Measurements from ENCODE around the gene MLLT3.

MLLT3 gene

DNA sequence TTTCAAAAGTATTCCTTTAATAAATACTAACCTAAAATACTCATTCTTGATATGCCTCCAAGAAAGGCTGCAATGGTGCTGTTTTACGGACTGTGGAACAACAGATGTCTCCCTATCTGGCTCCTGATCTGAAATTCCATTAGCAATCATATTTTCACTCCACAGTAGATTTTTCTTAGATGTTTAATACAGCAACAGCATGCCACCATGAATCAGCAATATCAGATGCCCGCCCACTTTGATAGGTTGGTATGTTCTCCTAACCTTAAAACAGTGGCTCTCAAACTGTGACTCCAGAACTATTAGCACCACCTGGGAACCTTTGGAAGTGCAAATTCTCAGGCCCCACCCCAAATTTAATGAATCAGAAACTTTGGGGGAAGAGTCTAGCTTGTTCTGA is 110.2 kb downstream of the MLLT3 start:
- Histone ChIP-seq H3K14ac (ENCODE audit: low read length) (no peak overlapping the region), H3K9me3 (ENCODE audit: insufficient read depth, low read depth, low read length) (no peaks in the 10 kb centered on the region), H3K4me3 (ENCODE audit: low read depth, low read length) (no peak overlapping the region), H3K4me1 (ENCODE audit: control insufficient read depth in 1 of 2, insufficient read depth in 2 of 2, low read length in 2 of 2) (peaks cover 0 to 5% of the 10 kb centered on the region in 2 experiments), H3K4me2 (ENCODE audit: low read length) (no peak overlapping the region), H3K79me2 (ENCODE audit: control insufficient read depth, insufficient read depth, low read length, poor library complexity) (no peaks in the 10 kb centered on the region), H2AK5ac (ENCODE audit: low read length) (no peak overlapping the region), H2BK120ac (ENCODE audit: insufficient read depth, low read length, poor library complexity) (no peak overlapping the region), H3K23ac (ENCODE audit: low read length) (no peak overlapping the region), H3K9ac (ENCODE audit: low read length) (no peak overlapping the region), H4K8ac (ENCODE audit: low read depth, low read length) (no peak overlapping the region), H2BK12ac (ENCODE audit: low read length) (no peak overlapping the region), H3K4ac (ENCODE audit: low read depth, low read length) (no peak overlapping the region), H3K79me1 (ENCODE audit: low read length) (no peaks in the 10 kb centered on the region), H3K27me3 (ENCODE audit: insufficient read depth, low read length) (no peaks in the 10 kb centered on the region), H4K91ac (ENCODE audit: low read depth, low read length) (no peak overlapping the region), H3K18ac (ENCODE audit: low read length) (no peak overlapping the region), H3K27ac (ENCODE audit: low read depth, low read length) (no peak overlapping the region), H2AFZ (ENCODE audit: insufficient read depth, low read length, poor library complexity) (no peak overlapping the region), H4K12ac (ENCODE audit: low read depth, low read length) (no peak overlapping the region), H2BK5ac (ENCODE audit: low read depth, low read length, poor library complexity) (no peak overlapping the region), H3K36me3 (ENCODE audit: control insufficient read depth in 1 of 2, insufficient read depth in 2 of 2, low read length in 2 of 2) (no peaks in the 10 kb centered on the region)
- DNase-seq, result peak; percentile 11 to 72
- WGBS (ENCODE audit: extremely low coverage, insufficient coverage, insufficient read length), result no CpG with 5 or more reads among the region's 2 CpGs

DNA sequence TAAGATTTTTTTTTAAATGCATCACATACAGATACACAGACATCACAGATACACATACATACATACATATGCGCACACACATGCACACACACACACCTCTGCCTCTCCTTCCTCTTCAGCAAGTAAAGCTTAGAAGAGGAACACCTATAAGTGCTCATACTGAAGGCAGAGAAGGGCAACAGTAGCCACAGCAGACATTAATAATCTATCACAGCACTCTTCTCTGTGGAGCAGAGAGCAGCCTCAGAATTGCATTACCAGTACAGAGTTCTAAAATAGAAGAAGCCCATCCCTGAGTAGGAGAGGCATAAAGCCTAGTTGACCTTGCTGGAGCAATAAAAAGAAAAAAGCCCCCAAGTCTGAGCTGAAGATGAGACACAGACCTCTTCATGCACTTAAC is 110.6 kb downstream of the MLLT3 start:
- Histone ChIP-seq H4K8ac (ENCODE audit: low read depth, low read length) (no peak overlapping the region), H3K14ac (ENCODE audit: low read length) (no peak overlapping the region), H3K23ac (ENCODE audit: low read length) (no peak overlapping the region), H3K18ac (ENCODE audit: low read length) (no peak overlapping the region), H2AFZ (ENCODE audit: insufficient read depth, low read length, poor library complexity) (no peak overlapping the region), H2BK120ac (ENCODE audit: insufficient read depth, low read length, poor library complexity) (no peak overlapping the region), H3K79me1 (ENCODE audit: low read length) (no peaks in the 10 kb centered on the region), H2BK12ac (ENCODE audit: low read length) (no peak overlapping the region), H3K4me1 (ENCODE audit: control insufficient read depth in 1 of 2, insufficient read depth in 2 of 2, low read length in 2 of 2) (peaks cover 0 to 5% of the 10 kb centered on the region in 2 experiments), H2AK5ac (ENCODE audit: low read length) (no peak overlapping the region), H3K27me3 (ENCODE audit: insufficient read depth, low read length) (no peaks in the 10 kb centered on the region), H4K91ac (ENCODE audit: low read depth, low read length) (no peak overlapping the region), H4K12ac (ENCODE audit: low read depth, low read length) (no peak overlapping the region), H3K4me3 (ENCODE audit: low read depth, low read length) (no peak overlapping the region), H3K79me2 (ENCODE audit: control insufficient read depth, insufficient read depth, low read length, poor library complexity) (no peaks in the 10 kb centered on the region), H3K4ac (ENCODE audit: low read depth, low read length) (no peak overlapping the region), H3K9ac (ENCODE audit: low read length) (no peak overlapping the region), H3K4me2 (ENCODE audit: low read length) (no peak overlapping the region), H3K27ac (ENCODE audit: low read depth, low read length) (no peak overlapping the region), H3K36me3 (ENCODE audit: control insufficient read depth in 1 of 2, insufficient read depth in 2 of 2, low read length in 2 of 2) (no peaks in the 10 kb centered on the region), H2BK5ac (ENCODE audit: low read depth, low read length, poor library complexity) (no peak overlapping the region), H3K9me3 (ENCODE audit: insufficient read depth, low read depth, low read length) (no peaks in the 10 kb centered on the region)
- no peak for DNase-seq
- WGBS (ENCODE audit: extremely low coverage, insufficient coverage, insufficient read length), result no CpG with 5 or more reads among the region's 1 CpG

DNA sequence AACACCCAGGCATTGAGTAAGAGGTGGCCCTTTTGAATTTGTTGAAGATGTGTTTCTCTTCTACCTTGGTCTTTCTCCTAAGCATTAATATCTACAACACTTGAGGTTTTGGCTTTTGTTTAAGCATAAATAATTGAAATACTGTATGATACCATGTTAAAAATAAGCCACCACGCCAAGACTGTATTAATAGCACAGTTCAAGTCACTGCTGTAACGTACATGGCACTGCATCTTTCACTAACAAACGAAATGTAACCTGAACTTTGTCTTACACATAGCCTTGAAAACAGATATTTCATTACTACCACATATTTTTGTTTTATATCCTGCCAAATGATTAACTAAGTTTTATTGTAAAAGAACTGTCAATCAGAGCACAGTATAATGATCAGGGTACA is 112.8 kb downstream of the MLLT3 start:
- no peak overlapping the region for H3K27ac ChIP-seq (ENCODE audit: low read depth, low read length)
- no peak overlapping the region for H2BK12ac ChIP-seq (ENCODE audit: low read length)
- no peak overlapping the region for H3K23ac ChIP-seq (ENCODE audit: low read length)
- no peaks in the 10 kb centered on the region for H3K79me2 ChIP-seq (ENCODE audit: control insufficient read depth, insufficient read depth, low read length, poor library complexity)
- no peak overlapping the region for H3K14ac ChIP-seq (ENCODE audit: low read length)
- no peak overlapping the region for H3K4ac ChIP-seq (ENCODE audit: low read depth, low read length)
- no peaks in the 10 kb centered on the region for H3K27me3 ChIP-seq (ENCODE audit: insufficient read depth, low read length)
- H3K4me3 ChIP-seq (ENCODE audit: low read depth, low read length), result no peak overlapping the region
- no peak overlapping the region for H3K18ac ChIP-seq (ENCODE audit: low read length)
- H3K79me1 ChIP-seq (ENCODE audit: low read length), result no peaks in the 10 kb centered on the region
- no peaks in the 10 kb centered on the region for H3K36me3 ChIP-seq (ENCODE audit: control insufficient read depth in 1 of 2, insufficient read depth in 2 of 2, low read length in 2 of 2)
- no CpG with 5 or more reads among the region's 3 CpGs for WGBS (ENCODE audit: extremely low coverage, insufficient coverage, insufficient read length)
- no peak overlapping the region for H3K4me2 ChIP-seq (ENCODE audit: low read length)
- no peak overlapping the region for H4K8ac ChIP-seq (ENCODE audit: low read depth, low read length)
- H3K9ac ChIP-seq (ENCODE audit: low read length), result no peak overlapping the region
- no peak overlapping the region for H2BK120ac ChIP-seq (ENCODE audit: insufficient read depth, low read length, poor library complexity)
- no peak for DNase-seq
- no peak overlapping the region for H2BK5ac ChIP-seq (ENCODE audit: low read depth, low read length, poor library complexity)
- H3K9me3 ChIP-seq (ENCODE audit: insufficient read depth, low read depth, low read length), result no peaks in the 10 kb centered on the region
- H2AK5ac ChIP-seq (ENCODE audit: low read length), result no peak overlapping the region
- no peak overlapping the region for H4K91ac ChIP-seq (ENCODE audit: low read depth, low read length)
- no peak overlapping the region for H4K12ac ChIP-seq (ENCODE audit: low read depth, low read length)
- peaks cover 0 to 5% of the 10 kb centered on the region in 2 experiments for H3K4me1 ChIP-seq (ENCODE audit: control insufficient read depth in 1 of 2, insufficient read depth in 2 of 2, low read length in 2 of 2)
- no peak overlapping the region for H2AFZ ChIP-seq (ENCODE audit: insufficient read depth, low read length, poor library complexity)

DNA sequence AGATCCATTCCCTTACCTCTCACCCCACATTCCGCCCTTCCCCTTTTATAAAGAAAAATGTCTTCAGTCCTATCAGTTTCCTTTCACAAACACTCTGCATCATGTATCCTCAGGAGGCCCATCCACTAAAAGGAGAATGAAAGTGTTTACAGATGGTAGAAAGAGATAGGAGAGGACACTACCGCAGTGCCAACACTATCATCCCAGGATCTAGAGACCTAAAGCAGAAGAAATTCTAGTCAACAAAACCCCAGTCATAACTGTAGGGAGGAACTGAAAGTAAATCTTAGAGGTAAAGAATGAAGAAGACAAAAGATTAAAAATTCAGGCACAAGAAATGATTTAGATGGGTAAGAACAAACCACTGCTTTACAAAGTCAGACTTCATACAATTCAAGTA is 114.1 kb downstream of the MLLT3 start:
- no peaks in the 10 kb centered on the region for H3K27me3 ChIP-seq (ENCODE audit: insufficient read depth, low read length)
- H3K4me3 ChIP-seq (ENCODE audit: low read depth, low read length), result no peak overlapping the region
- H3K4me1 ChIP-seq (ENCODE audit: control insufficient read depth in 1 of 2, insufficient read depth in 2 of 2, low read length in 2 of 2), result peaks cover 0 to 3% of the 10 kb centered on the region in 2 experiments
- no peak overlapping the region for H2BK12ac ChIP-seq (ENCODE audit: low read length)
- H3K4ac ChIP-seq (ENCODE audit: low read depth, low read length), result no peak overlapping the region
- H2AFZ ChIP-seq (ENCODE audit: insufficient read depth, low read length, poor library complexity), result no peak overlapping the region
- H3K79me1 ChIP-seq (ENCODE audit: low read length), result no peaks in the 10 kb centered on the region
- no peaks in the 10 kb centered on the region for H3K9me3 ChIP-seq (ENCODE audit: insufficient read depth, low read depth, low read length)
- no peak for DNase-seq
- no peak overlapping the region for H2BK5ac ChIP-seq (ENCODE audit: low read depth, low read length, poor library complexity)
- H3K4me2 ChIP-seq (ENCODE audit: low read length), result no peak overlapping the region
- no peak overlapping the region for H2BK120ac ChIP-seq (ENCODE audit: insufficient read depth, low read length, poor library complexity)
- no peak overlapping the region for H3K9ac ChIP-seq (ENCODE audit: low read length)
- no peak overlapping the region for H3K27ac ChIP-seq (ENCODE audit: low read depth, low read length)
- no peak overlapping the region for H4K12ac ChIP-seq (ENCODE audit: low read depth, low read length)
- H4K91ac ChIP-seq (ENCODE audit: low read depth, low read length), result no peak overlapping the region
- WGBS (ENCODE audit: extremely low coverage, insufficient coverage, insufficient read length), result no CpG with 5 or more reads among the region's 2 CpGs
- no peak overlapping the region for H2AK5ac ChIP-seq (ENCODE audit: low read length)
- no peak overlapping the region for H4K8ac ChIP-seq (ENCODE audit: low read depth, low read length)
- no peak overlapping the region for H3K14ac ChIP-seq (ENCODE audit: low read length)
- no peak overlapping the region for H3K18ac ChIP-seq (ENCODE audit: low read length)
- H3K23ac ChIP-seq (ENCODE audit: low read length), result no peak overlapping the region
- H3K79me2 ChIP-seq (ENCODE audit: control insufficient read depth, insufficient read depth, low read length, poor library complexity), result no peaks in the 10 kb centered on the region
- H3K36me3 ChIP-seq (ENCODE audit: control insufficient read depth in 1 of 2, insufficient read depth in 2 of 2, low read length in 2 of 2), result no peaks in the 10 kb centered on the region

All from trophoblast cell (in vitro differentiated cells and primary cell).